Parathyroid adenoma (tissue), 2 donors: ENCODE measurements around the gene GRIK4.
A peak's percentile ranks its signal among the peaks of the same experiment; 100 is the strongest.

Experiments used
- H2AFZ ChIP-seq: fragments of 300-600 bp; sonication (generic); one replicate; pipeline ENCODE4 v1.7.0; 2017; ENCODE audit warnings: antibody characterized with exemption, mild to moderate bottlenecking
- H3K27ac ChIP-seq: fragments of 300-600 bp; sonication (generic); one replicate; pipeline ENCODE4 v1.7.0; 2017
- H3K27me3 ChIP-seq: fragments of 300-600 bp; sonication (generic); one replicate; pipeline ENCODE4 v1.7.0; 2017; ENCODE audit warnings: low read length; ENCODE audit not compliant: control insufficient read depth, insufficient read depth
- H3K36me3 ChIP-seq: fragments of 300-600 bp; sonication (generic); one replicate; pipeline ENCODE4 v1.7.0; 2017; ENCODE audit warnings: low read length; ENCODE audit not compliant: control insufficient read depth, insufficient read depth
- H3K4me1 ChIP-seq: fragments of 300-600 bp; sonication (generic); one replicate; pipeline ENCODE4 v1.7.0; 2017; ENCODE audit warnings: control low read depth
- H3K4me2 ChIP-seq: fragments of 300-600 bp; sonication (generic); one replicate; pipeline ENCODE4 v1.7.0; 2017; ENCODE audit warnings: low read length
- H3K4me3 ChIP-seq: fragments of 300-600 bp; sonication (generic); one replicate; pipeline ENCODE4 v1.7.0; 2017; ENCODE audit warnings: low read depth, low read length
- H3K79me2 ChIP-seq: fragments of 300-600 bp; sonication (generic); one replicate; pipeline ENCODE4 v1.7.0; 2017; ENCODE audit warnings: control low read depth
- H3K9ac ChIP-seq: fragments of 300-600 bp; sonication (generic); one replicate; pipeline ENCODE4 v1.7.0; 2017; ENCODE audit warnings: mild to moderate bottlenecking
- H3K9me3 ChIP-seq: fragments of 300-600 bp; sonication (generic); one replicate; pipeline ENCODE4 v1.7.0; 2017; ENCODE audit warnings: low read length; ENCODE audit not compliant: control insufficient read depth
- CTCF ChIP-seq: fragments of 300-600 bp; sonication (generic); IDR thresholded peaks from one replicate; pipeline ENCODE4 v1.7.0; 2017; ENCODE audit warnings: antibody characterized with exemption, mild to moderate bottlenecking
- donor health status: primary hyperparathyroidism.

The GRIK4 gene

GRCh38 chr11:120994091-120994859, 482.7 kb downstream of the GRIK4 start:
- H3K9me3 ChIP-seq = no peaks in the 10 kb centered on the region
- no peaks in the 10 kb centered on the region for H3K36me3 ChIP-seq
- H2AFZ ChIP-seq = no peak overlapping the region
- H3K4me3 ChIP-seq = no peak overlapping the region
- H3K4me2 ChIP-seq = peak overlapping the region; percentile 58
- no peaks in the 10 kb centered on the region for H3K79me2 ChIP-seq
- H3K4me1 ChIP-seq = peaks cover 10% of the 10 kb centered on the region
- TF ChIP-seq CTCF = no peak
- H3K27ac ChIP-seq = peak overlapping the region; percentile 63
- no peaks in the 10 kb centered on the region for H3K27me3 ChIP-seq
- H3K9ac ChIP-seq = no peak overlapping the region

GRCh38 chr11:120995184-120995583, 483.6 kb downstream of the GRIK4 start:
- H2AFZ ChIP-seq = no peak overlapping the region
- H3K36me3 ChIP-seq = no peaks in the 10 kb centered on the region
- no peak overlapping the region for H3K4me2 ChIP-seq
- no peak overlapping the region for H3K4me3 ChIP-seq
- H3K27me3 ChIP-seq = no peaks in the 10 kb centered on the region
- H3K79me2 ChIP-seq = no peaks in the 10 kb centered on the region
- H3K9me3 ChIP-seq = no peaks in the 10 kb centered on the region
- H3K27ac ChIP-seq = peak overlapping the region; percentile 63
- H3K9ac ChIP-seq = no peak overlapping the region
- H3K4me1 ChIP-seq = peaks cover 10% of the 10 kb centered on the region
- no peak for TF ChIP-seq CTCF

GRCh38 chr11:120996973-120997372, 485.4 kb downstream of the GRIK4 start:
- no peak overlapping the region for H3K27ac ChIP-seq
- no peak overlapping the region for H3K4me2 ChIP-seq
- H2AFZ ChIP-seq = no peak overlapping the region
- H3K79me2 ChIP-seq = no peaks in the 10 kb centered on the region
- H3K4me3 ChIP-seq = no peak overlapping the region
- no peak overlapping the region for H3K9ac ChIP-seq
- no peaks in the 10 kb centered on the region for H3K36me3 ChIP-seq
- no peaks in the 10 kb centered on the region for H3K9me3 ChIP-seq
- H3K27me3 ChIP-seq = no peaks in the 10 kb centered on the region
- no peak for TF ChIP-seq CTCF
- H3K4me1 ChIP-seq = peaks cover 10% of the 10 kb centered on the region

GRCh38 chr11:120998581-120998980, 487.0 kb downstream of the GRIK4 start:
- no peak for TF ChIP-seq CTCF
- no peak overlapping the region for H2AFZ ChIP-seq
- no peak overlapping the region for H3K4me2 ChIP-seq

More at GRCh38 chr11:120998581-120998980, 487.0 kb downstream of the GRIK4 start:
- Histone ChIP-seq H3K27ac (no peak overlapping the region), H3K9ac (no peak overlapping the region), H3K36me3 (no peaks in the 10 kb centered on the region), H3K4me1 (peaks cover 9% of the 10 kb centered on the region), H3K27me3 (no peaks in the 10 kb centered on the region), H3K9me3 (no peaks in the 10 kb centered on the region), H3K79me2 (no peaks in the 10 kb centered on the region), H3K4me3 (no peak overlapping the region)
